Hematopoietic multipotent progenitor cell treated with erythropoietin and hydrocortisone succinate and interleukin-3 and kit ligand, for 4 days (in vitro differentiated cells): ENCODE results near the gene SFTPB.
"Not testable (repeated sequence)": the region's sequence is repeated elsewhere in the genome, so short reads cannot be mapped to it uniquely, and the experiment has no call there.

Experiments used
- DNase-seq: peaks from one replicate; pipeline ENCODE4 v3.0.0-alpha.2; 2015

SFTPB gene

DNA sequence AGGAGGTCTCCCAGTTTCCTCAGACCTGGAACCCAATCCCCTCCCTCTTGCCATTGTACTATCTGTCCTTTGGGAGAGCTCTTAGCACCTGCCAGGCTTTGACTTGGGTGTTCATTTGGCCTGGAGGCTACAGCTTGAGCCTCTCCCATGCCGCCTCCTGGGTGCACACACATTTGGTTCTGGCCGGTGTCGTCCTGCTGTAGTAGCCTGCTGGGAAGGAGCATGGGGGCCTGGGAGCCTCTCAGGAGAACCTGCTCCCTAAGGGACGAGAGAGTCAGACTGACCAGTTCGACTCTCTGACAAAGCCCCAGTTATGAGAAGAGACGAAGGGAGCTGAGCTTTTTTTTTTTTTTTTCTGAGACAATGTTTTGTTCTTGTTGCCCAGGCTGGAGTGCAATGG lies 7.4 kb upstream of the SFTPB start:
- no peak for DNase-seq

GRCh38 chr2:85674417-85674816 lies 6.4 kb upstream of the SFTPB start:
- no peak for DNase-seq

GRCh38 chr2:85673716-85674375 lies 5.8 kb upstream of the SFTPB start:
- no peak for DNase-seq

DNA sequence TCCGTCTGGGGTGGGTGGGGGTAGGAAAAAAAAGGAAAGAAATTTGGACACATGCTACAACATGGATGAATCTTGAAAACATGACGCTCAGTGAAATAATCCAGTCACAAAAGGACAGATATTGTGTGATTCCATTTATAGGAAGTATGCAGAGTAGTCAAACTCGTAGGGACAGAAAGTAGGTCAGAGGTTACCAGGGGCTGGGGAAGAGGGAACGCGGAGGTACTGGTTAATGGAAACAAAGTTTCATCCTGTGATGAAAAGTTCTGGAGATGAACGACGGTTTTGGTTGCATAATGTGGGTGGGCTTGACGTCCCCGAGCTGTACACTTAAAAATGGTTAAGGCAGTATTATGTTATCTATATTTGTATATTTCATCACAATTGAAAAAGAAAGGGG lies 4.5 kb upstream of the SFTPB start:
- DNase-seq, result peak; percentile 48

DNA sequence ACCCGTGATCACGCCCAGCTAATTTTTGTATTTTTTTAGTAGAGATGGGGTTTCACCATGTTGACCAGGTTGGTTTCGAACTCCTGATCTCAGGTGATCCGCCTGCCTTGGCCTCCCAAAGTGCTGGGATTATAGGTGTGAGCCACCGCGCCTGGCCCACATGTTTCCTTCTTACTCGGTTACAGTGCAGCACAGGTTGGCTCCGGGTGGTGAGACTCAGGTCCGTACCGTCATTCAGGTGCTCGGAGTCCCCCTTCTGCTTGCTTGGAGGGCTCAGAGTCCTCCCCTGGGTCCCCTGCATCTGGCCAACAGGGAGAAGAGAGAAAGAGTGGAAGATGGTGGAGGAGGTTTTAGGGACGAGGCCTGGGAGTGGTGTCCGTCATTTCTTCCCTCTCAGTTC lies 2.4 kb upstream of the SFTPB start:
- not testable (repeated sequence) for DNase-seq

DNA sequence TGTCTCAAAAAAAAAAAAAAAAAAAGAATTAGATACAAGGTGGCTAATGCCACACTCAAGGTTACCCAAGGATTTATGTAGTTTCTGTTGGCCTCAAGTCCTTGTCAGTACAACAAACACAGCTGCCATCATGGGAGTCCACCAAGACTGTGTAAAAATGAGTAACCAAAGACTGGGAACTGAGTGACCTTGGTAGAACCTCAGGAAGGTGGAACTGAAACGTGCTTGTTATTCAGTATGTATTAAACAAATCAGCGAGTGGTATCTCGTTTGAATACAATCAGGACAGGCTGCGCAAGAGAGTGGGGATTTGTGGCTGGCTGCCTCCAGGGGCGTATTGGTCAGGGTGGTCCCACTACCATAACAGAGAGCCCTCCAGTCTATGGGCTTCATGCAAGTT lies 1.6 kb upstream of the SFTPB start:
- DNase-seq, result no peak

DNA sequence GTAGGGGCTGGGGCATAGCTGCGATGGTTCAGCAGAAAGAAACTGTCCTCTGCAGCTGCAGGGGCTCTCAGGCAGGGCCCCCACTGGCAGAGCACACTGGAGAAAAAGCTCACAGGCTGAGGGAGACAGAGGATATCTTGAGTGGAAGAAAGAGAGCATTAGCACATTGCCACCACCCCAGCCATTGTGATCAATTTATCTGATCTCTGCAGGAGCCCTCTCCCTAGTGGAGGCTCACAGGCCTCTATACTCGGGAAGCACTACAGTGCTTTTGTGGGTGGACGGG lies 801 bp upstream of the SFTPB start:
- DNase-seq, result no peak

DNA sequence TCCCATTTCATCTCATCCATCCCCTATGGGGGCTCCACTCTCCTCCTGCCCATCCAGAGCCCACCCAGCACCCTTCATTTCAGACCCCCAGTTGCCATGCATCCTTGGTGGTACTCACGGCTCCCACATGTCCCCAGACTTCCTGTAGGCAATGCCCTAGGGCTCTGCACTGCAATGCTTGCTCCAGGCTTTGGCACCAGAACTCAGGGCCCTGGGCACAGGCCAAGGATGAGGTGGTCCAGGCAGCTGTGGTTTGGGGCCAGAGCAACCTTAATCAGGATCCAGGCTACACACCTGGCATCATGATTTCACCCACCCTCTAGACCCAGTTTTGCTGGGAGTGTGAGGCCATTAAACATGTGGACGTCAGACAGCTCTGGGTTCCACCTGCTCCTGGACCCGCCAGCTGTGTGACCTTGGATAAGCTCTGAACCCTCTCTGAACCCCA lies 414 bp downstream of the SFTPB start:
- no peak for DNase-seq

DNA sequence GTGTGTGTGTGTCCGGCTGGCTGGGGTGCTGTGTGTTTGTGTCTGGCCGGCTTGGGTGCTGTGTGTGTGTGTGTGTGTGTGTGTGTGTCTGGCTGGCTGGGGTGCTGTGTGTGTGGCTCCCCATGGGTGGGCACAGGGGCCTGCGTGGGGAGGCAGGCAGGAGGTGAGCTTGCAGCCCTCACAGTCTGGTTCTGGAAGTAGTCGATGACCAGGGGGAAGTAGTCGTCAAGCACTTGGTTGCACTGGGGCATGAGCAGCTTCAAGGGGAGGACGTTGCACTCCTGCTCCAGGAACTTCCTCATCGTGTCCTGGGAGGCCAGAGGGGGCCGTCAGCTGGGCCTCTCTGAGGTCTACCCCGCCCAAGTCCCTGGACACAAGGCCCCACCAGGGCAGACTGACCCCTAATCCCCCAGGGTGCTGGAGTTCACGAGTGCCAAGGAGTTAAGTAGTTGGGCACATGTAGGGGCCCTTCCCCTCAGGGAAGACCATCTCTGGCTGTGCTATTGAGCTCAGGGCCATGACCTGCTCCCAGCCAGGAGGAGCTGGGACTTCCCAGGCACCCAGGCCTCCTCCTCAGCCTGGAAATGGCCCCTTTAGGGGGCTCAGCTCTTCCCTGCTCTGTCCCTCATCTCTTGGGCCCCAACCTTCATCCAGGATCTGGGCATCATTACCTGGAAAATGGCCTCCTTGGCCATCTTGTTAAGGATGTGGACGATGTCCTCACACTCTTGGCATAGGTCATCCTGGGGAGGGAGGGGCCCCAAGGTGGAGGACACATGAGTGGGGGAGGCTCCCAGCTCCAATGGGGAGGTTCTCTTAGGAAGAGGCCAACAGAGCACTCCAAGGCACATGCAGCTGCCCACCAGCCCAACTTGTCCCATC lies 1.3 kb downstream of the SFTPB start:
- peak; percentile 30 for DNase-seq

DNA sequence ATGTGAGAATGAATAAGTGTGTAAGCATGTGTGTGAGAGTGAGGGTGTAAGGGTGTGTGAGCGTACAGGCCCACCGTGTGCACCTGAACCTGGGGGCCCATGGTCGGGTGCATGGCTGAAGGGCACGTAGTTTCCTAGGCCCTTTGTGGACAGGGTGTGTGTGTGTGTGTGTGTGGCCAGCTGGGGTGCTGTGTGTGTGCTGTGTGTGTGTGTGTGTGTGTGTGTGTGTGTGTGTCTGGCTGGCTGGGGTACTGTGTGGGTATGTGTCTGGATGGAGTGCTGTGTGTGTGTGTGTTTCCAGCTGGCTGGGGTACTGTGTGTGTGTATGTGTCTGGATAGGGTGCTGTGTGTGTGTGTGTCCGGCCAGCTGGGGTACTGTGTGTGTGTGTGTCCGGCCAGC lies 2.0 kb downstream of the SFTPB start:
- DNase-seq, result no peak

- DNase-seq, result no peak
Measured at GRCh38 chr2:85665264-85665937, 2.6 kb downstream of the SFTPB start.

DNA sequence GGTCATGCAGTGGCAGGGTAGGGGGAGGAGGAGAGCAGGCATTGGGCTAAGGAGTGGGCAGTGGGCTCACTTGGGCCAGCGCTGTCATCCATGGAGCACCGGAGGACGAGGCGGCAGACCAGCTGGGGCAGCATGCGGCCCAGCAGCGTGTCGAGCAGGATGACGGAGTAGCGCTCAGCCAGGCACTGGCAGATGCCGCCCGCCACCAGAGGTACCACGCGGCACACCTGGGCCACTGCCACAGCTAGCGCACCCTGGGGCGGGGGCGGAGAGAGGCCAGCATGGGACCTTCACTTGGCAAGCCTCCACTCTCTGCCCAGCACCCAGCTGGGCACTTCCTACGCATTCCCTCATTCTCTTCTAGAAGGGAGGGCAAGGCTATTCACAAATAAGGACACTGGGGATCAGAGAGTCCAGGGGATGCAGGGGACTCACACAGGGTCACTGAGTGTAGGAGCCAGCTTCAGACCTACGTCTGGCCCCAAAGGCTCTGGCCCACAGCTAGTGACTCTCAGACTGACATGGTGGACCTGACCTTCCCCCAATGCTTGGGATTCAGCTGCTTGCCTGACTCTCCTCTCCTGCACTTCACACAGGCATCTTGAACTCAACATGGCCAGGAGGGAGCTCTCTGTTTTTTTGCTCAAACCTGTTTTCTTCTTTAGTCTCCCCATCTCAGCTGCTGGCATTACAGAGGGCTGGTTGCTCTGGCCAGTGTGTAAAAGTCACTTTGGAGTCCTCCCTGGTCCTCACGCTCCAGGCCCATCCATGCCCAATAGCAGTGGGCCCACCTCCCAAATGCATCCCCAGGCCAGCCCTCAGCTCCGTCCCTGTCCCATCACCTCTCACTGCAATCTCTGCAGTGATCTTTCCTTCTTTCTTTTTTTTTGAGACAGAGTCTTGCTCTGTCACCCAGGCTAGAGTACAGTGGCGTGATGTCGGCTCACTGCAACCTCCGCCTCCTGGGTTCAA lies 4.1 kb downstream of the SFTPB start:
- DNase-seq, result no peak

- peak; percentile 35 for DNase-seq
Measured at GRCh38 chr2:85662899-85663593, 5.0 kb downstream of the SFTPB start.

DNA sequence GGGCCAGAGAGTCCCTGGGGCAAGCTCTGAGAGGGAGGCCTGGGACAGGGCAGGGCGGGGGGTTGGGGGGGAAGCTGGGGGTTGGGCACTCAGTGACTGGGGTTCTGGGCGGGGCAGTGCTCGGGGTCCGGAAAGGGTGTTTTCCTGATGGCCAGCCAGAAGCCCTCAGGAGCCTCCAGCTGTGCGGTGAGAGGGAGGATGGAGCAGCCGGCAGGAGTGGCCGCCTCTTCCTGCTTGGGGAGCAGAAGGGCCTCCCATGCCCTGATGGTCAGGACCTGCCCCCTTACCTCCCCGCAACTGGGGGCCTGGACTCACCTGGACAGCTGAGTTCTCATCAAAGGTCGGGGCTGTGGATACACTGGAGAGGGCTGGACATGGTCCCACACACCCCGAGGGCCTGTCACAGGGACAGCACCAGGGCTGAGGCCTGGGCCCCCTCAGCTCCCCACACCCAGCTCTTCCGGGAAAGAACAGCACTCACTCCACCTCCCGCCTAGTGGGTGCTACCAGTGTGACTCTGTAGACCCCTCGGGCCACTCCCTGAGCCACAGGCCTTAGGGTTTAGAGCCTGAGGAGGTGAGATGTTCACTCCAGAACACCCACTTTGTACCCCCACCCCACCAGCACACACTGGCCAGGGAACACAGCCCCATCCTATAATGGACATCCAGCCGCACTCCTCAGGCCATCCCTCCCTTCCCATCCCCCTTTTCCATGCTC lies 6.7 kb downstream of the SFTPB start:
- peak; percentile 24 for DNase-seq

DNA sequence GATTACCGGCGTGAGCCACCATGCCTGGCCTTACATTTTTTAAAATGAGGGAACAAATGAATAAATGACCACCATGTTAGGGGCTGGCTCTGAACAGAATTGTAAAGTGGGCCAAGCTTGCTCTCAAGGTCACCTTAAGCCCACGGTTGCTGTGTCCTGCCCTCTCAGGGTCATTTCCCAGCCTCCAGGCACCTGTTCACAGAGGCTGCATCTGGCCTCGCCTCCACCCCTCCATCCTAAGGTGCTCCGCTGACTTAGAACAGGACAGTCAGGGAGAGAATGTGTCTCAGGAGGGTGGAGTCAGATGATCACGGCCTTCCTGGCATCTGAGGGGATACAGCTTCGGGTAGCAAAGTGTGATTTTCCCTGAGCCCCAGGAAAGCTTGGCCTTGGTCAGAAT lies 7.3 kb downstream of the SFTPB start:
- no peak for DNase-seq

- DNase-seq, result not testable (repeated sequence)
Measured at GRCh38 chr2:85660301-85660700, 7.7 kb downstream of the SFTPB start.

- no peak for DNase-seq
Measured at GRCh38 chr2:85659324-85659981, 8.5 kb downstream of the SFTPB start.

GRCh38 chr2:85657399-85657798 lies 10.6 kb downstream of the SFTPB start:
- not testable (repeated sequence) for DNase-seq

GRCh38 chr2:85656468-85656867 lies 11.5 kb downstream of the SFTPB start:
- DNase-seq, result no peak

DNA sequence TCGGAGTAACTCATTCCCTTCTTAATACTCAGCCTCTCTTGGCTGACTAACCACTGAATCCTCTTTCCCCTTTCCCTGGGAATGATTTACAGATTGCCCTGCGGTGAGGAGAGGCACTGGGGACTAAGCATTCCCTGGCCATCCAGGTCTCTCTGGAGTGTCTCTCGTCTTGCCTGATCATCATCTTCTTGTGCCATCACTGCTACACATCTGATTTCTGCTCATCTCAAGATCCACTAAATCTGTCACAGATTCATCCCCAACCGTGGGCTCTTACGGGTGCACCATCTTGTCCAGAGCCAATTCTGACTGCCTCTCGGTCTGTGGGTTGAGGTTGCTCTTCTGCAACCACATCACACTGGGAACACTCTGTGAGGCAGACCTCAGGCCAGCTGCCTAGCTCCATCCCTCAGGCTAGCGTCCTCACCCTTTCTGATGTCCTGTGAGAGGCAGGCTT lies 12.0 kb downstream of the SFTPB start:
- DNase-seq, result no peak

- peak; percentile 39 for DNase-seq
Measured at GRCh38 chr2:85653996-85654395, 14.0 kb downstream of the SFTPB start.
